HG02981 (cell line): ENCODE measurements around the gene MRRF.

Source experiments
- ATAC-seq: cut with Tn5 transposase; IDR thresholded peaks from one replicate; pipeline ENCODE4 v1.9.1; 2021; ENCODE audit warnings: mild to moderate bottlenecking, moderate library complexity; ENCODE audit not compliant: unreplicated experiment

MRRF gene

DNA sequence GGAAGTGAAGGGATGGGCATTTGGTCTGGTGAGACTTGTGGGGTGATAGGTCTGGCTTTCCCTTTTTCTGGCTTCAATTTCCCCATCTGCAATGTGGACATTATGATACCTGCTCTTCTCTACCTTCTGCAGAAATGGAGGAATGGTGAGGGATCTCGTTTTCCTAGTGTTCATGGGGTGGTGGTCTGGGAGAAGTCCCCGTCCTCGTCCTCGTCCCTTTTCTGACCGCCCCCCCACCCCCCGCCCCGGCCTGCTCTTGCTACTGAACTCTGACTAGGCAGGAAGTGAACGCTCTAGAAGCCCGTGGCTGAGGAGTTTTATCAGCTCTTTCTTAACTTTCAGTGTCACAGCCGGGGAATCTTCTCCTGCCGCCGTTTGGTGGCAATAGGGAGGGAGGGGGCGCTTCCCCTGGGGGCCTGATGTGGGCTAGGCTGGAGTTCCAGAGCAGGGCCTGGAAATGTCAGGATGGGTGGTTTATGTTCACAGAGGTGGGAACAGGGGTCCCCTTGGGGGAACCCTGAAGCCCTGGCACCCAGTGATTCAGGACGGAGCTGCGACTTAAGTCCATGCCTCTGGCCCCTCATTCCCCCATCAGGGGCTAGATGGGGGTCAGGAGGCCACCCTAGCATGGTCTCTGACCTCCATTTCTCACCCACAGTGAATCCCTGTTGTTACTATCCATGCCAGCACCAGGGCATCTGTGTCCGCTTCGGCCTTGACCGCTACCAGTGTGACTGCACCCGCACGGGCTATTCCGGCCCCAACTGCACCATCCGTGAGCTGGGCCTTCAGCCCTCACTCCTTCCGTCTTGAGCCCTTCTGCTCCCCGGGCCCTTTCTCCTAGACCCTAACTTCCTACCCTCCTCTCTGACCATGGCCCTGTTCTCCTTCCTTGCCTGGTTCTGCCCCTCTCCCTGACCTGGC, 112.8 kb downstream of the MRRF start:
- no peak for ATAC-seq

DNA sequence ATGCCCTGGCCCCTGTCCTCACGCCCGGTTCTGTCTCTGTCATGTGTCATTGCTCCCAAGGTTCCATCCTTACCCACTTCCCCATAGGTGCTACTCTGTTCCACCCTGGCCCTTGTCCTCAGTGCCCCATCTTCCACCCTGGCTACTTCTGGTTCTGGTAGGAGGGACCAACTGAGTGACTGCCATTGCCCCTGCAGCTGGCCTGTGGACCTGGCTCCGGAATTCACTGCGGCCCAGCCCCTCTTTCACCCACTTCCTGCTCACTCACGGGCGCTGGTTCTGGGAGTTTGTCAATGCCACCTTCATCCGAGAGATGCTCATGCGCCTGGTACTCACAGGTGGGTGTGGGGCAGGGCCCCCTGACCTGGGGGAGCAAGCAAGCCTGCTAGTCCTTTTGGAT, 113.6 kb downstream of the MRRF start:
- ATAC-seq = no peak

DNA sequence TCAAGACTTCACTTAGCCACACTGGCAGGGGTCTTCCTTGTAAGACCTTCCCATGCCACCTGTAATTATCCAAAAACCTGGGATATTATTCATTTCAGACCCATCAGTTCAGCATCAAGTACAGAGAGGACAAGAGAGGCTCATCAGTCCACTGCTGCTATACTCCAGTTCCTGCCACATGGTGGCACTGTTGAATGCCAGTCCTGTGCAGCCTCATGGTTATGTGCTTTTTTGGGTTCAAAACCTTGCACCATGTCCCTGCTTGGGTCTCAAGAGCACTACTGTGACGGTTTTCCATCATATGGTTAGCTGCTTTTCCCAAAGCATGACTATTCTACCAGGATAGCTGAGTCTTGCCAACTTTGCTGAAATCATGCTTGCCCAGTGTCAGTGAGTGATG, 114.7 kb downstream of the MRRF start:
- ATAC-seq = no peak

- no peak for ATAC-seq
Observed at GRCh38 chr9:122380293-122380692, 115.6 kb downstream of the MRRF start.
